ENCODE data around the gene ABHD17B. TPM values are rescaled to one million over a fixed set of nuclear protein-coding genes. Genes with fewer than 3 reads are reported as not detected.
"Not testable (repeated sequence)": the region's sequence is repeated elsewhere in the genome, so short reads cannot be mapped to it uniquely, and the experiment has no call there.

Gene ABHD17B
- total and polyA plus RNA-seq, 2 donors (not counting 3 experiments of a cell fraction or from before 2014, with no cell fraction given), result 12.8 to 16.8 TPM

DNA sequence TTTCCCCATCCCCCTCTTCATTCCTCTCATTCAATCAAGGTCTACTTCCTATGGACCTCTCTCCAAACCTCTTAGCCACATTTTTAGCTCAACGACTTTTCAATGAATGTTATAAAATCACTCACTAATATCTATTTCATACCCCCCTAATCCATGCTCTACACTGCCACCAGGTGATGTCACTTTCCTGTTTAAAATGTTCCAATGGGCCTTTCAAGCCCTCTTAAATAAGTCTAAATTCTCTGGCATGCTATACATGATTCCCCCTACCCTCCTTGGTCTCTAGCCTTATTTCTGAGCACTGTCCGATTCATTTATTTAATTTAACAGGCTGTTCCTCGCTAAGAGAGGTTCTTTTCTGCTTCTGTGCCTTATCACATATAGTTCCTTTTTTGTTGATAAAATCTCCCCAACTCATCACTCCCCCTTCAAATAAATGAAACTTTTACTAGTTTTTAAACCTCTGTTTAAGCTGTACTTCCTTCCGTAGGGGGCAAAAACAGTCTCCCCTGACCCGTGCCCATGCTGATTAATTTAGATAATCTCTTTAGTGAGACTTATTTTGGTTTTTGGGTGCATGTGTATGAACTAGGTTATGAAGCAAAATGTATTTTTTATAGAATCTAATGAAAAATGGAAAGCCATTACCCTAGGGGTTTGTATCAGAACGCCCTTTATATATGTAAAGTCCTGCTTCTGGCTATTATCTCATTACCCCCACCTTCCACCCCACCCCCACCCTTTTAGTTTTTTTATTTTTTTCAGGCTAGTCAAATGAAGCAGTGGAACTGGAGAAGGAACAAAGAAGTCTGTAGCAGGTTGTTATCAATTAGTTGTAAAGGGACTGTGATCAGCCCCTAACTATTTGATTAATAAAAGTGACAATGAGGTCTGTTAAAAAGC, 9.0 kb downstream of the ABHD17B start:
- ChIA-PET POLR2A (no interaction called here), CTCF (no interaction called here)
- no peak overlapping the region for H2AFZ ChIP-seq (ENCODE audit: low read depth, low read length)
- intact Hi-C loops (cut with micrococcal nuclease), result no loop called here
- dilution Hi-C loops (cut with MboI; ENCODE audit: extremely low pct_ligation_motif_present, low sequenced_read_pairs), result no loop called here
- H3K9me1 ChIP-seq (replicated peaks; ENCODE audit: control insufficient read depth, extremely low read depth, insufficient read depth, low read length), result no peaks in the 10 kb centered on the region
- H3K9me3 ChIP-seq (replicated peaks; ENCODE audit: control insufficient read depth, insufficient read depth, low read length), result no peaks in the 10 kb centered on the region
- TF ChIP-seq POLR2AphosphoS5 (IDR thresholded peaks at IDR 0.05; ENCODE audit: insufficient read depth, low read depth, low read length), result no peak
- no peak for TF ChIP-seq EZH2 (IDR thresholded peaks at IDR 0.05; ENCODE audit: borderline replicate concordance, low read depth, low read length, severe bottlenecking)
- TF ChIP-seq MYC (IDR thresholded peaks at IDR 0.05; ENCODE audit: low read depth, low read length), result no peak
- no peak for TF ChIP-seq POLR2A (IDR thresholded peaks at IDR 0.05; ENCODE audit: low read depth, low read length)
- no peak for TF ChIP-seq JUN (IDR thresholded peaks at IDR 0.05; ENCODE audit: borderline replicate concordance, insufficient read depth, insufficient read length, low read depth)
- no peak for TF ChIP-seq GATA2 (IDR thresholded peaks at IDR 0.05; ENCODE audit: insufficient read depth, insufficient read length, low read depth, low read length)
- no peak for TF ChIP-seq FOS (IDR thresholded peaks at IDR 0.05; ENCODE audit: borderline replicate concordance, insufficient read depth, low read length)
- TF ChIP-seq, protein P1, sequence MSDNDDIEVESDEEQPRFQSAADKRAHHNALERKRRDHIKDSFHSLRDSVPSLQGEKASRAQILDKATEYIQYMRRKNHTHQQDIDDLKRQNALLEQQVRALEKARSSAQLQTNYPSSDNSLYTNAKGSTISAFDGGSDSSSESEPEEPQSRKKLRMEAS (IDR thresholded peaks at IDR 0.05; ENCODE audit: insufficient read depth, insufficient read length), result no peak
- TF ChIP-seq, protein P2, sequence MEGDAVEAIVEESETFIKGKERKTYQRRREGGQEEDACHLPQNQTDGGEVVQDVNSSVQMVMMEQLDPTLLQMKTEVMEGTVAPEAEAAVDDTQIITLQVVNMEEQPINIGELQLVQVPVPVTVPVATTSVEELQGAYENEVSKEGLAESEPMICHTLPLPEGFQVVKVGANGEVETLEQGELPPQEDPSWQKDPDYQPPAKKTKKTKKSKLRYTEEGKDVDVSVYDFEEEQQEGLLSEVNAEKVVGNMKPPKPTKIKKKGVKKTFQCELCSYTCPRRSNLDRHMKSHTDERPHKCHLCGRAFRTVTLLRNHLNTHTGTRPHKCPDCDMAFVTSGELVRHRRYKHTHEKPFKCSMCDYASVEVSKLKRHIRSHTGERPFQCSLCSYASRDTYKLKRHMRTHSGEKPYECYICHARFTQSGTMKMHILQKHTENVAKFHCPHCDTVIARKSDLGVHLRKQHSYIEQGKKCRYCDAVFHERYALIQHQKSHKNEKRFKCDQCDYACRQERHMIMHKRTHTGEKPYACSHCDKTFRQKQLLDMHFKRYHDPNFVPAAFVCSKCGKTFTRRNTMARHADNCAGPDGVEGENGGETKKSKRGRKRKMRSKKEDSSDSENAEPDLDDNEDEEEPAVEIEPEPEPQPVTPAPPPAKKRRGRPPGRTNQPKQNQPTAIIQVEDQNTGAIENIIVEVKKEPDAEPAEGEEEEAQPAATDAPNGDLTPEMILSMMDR (IDR thresholded peaks at IDR 0.05; ENCODE audit: extremely low read depth in 1 of 2, insufficient read depth in 1 of 2, low read depth in 1 of 2, low read length in 2 of 2), result no peak
- H3K79me2 ChIP-seq (ENCODE audit: control insufficient read depth, insufficient read depth, low read length), result peaks cover 72% of the 10 kb centered on the region
- no TSS peak for BruUV-seq (replicated peaks)
- peaks cover 0 to 4% of the 10 kb centered on the region in 2 experiments for H3K36me3 ChIP-seq (ENCODE audit: control insufficient read depth in 2 of 2, extremely low read depth in 1 of 2, insufficient read depth in 2 of 2, low read length in 2 of 2)
- H3K9ac ChIP-seq (replicated peaks; ENCODE audit: extremely low read depth, insufficient read depth, low read length), result no peak overlapping the region
- no peak overlapping the region for H3K4me2 ChIP-seq (ENCODE audit: insufficient read depth, low read length)
- no peaks in the 10 kb centered on the region for H3K27me3 ChIP-seq (ENCODE audit: control insufficient read depth in 2 of 2, insufficient read depth in 2 of 2, low read length in 2 of 2)
- FAIRE-seq (no peak), DNase-seq (ENCODE audit: low read depth, low spot score) (no peak)
- H4K20me1 ChIP-seq (replicated peaks; ENCODE audit: control insufficient read depth, extremely low read depth, insufficient read depth, low read length), result peaks cover 4% of the 10 kb centered on the region
- H3K27ac ChIP-seq (ENCODE audit: insufficient read depth, low read depth, low read length), result no peak overlapping the region
- H3K4me1 ChIP-seq (ENCODE audit: control insufficient read depth, extremely low read depth, insufficient read depth, low read length), result no peaks in the 10 kb centered on the region
- H3K4me3 ChIP-seq (replicated peaks in 1 of 3; ENCODE audit: insufficient read depth in 1 of 3, low read depth in 1 of 3, low read length in 3 of 3), result no peak overlapping the region

DNA sequence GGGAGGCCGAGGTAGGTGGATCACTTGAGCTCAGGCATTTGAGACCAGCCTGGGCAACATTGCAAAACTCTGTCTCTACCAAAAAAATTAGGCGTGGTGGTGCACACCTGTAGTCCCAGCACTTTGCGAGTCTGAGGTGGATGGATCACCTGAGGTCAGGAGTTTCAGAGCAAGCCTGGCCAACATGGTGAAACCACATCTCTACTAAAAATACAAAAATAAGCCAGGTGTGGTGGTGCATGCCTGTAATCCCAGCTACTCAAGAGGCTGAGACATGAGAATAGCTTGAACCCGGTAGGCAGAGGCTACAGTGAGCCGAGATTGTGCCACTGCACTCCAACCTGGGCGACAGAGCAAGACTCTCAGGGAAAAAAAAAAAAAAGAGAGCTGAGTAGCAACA, 12.2 kb downstream of the ABHD17B start:
- H3K27ac ChIP-seq (ENCODE audit: insufficient read depth, low read depth, low read length); H3K27me3 ChIP-seq (ENCODE audit: control insufficient read depth in 2 of 2, insufficient read depth in 2 of 2, low read length in 2 of 2); H3K9ac ChIP-seq (replicated peaks; ENCODE audit: extremely low read depth, insufficient read depth, low read length); H3K9me1 ChIP-seq (replicated peaks; ENCODE audit: control insufficient read depth, extremely low read depth, insufficient read depth, low read length); dilution Hi-C loops (cut with MboI; ENCODE audit: extremely low pct_ligation_motif_present, low sequenced_read_pairs); H3K4me2 ChIP-seq (ENCODE audit: insufficient read depth, low read length); H3K9me3 ChIP-seq (replicated peaks; ENCODE audit: control insufficient read depth, insufficient read depth, low read length); H2AFZ ChIP-seq (ENCODE audit: low read depth, low read length); H3K4me1 ChIP-seq (ENCODE audit: control insufficient read depth, extremely low read depth, insufficient read depth, low read length); BruUV-seq (replicated peaks); H3K4me3 ChIP-seq (replicated peaks in 1 of 3; ENCODE audit: insufficient read depth in 1 of 3, low read depth in 1 of 3, low read length in 3 of 3); DNase-seq (ENCODE audit: low read depth, low spot score); H3K36me3 ChIP-seq (ENCODE audit: control insufficient read depth in 2 of 2, extremely low read depth in 1 of 2, insufficient read depth in 2 of 2, low read length in 2 of 2); intact Hi-C loops (cut with micrococcal nuclease); FAIRE-seq: not testable (repeated sequence)
- CTCF ChIA-PET, result interaction anchor here (1.7 kb wide), 1 partner anchor 17 kb away, joined by 3 read pairs; no protein-coding TSS in a partner anchor
- H3K79me2 ChIP-seq (ENCODE audit: control insufficient read depth, insufficient read depth, low read length), result peaks cover 69% of the 10 kb centered on the region
- H4K20me1 ChIP-seq (replicated peaks; ENCODE audit: control insufficient read depth, extremely low read depth, insufficient read depth, low read length), result peaks cover 13% of the 10 kb centered on the region
- POLR2A ChIA-PET, result interaction anchor here (1.8 kb wide), 1 partner anchor 12 kb away, joined by 11 read pairs; the partner anchor contains the start of genes ABHD17B and C9orf85
